ENCODE results near the gene KCNAB1. TPM values are rescaled to one million over a fixed set of nuclear protein-coding genes. Genes with fewer than 3 reads are reported as not detected.

KCNAB1 gene
- total RNA-seq, 1 experiment from 2014 or later, result not detected

DNA sequence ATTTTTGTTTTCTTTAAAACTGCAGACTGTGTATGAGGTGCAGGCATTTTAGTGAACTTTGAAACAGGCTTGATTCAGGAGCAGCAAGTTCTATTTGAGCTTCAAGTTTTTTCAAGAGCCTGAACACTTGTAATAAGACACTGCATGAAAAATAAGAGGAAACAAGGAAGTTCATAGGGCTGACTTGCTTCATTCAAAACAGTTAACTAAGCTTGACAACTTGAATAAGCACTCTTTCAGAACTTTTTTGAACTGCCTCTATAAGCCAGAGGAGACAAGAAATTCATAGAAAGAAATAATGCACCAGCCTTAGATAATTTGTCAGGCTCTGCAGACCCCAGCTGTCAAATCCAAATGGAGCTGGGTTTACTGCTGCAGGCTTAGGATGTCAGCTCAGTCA lies 304.4 kb downstream of the KCNAB1 start:
- Histone ChIP-seq H3K79me2 (ENCODE audit: insufficient read depth, low read length) (no peaks in the 10 kb centered on the region), H3K27ac (ENCODE audit: low read depth, low read length) (no peak overlapping the region), H4K20me1 (ENCODE audit: insufficient read depth) (no peaks in the 10 kb centered on the region), H3K4me1 (ENCODE audit: control insufficient read depth in 1 of 2, insufficient read depth in 2 of 2, low read length in 2 of 2) (no peaks in the 10 kb centered on the region), H2AFZ (ENCODE audit: low read depth, low read length, poor library complexity, severe bottlenecking) (no peak overlapping the region), H3K27me3 (ENCODE audit: insufficient read depth, low read length) (no peaks in the 10 kb centered on the region), H3K9me2 (ENCODE audit: insufficient read depth) (no peaks in the 10 kb centered on the region), H3K9ac (ENCODE audit: low read length) (no peak overlapping the region), H3K4me2 (ENCODE audit: low read length) (no peak overlapping the region), H3K9me3 (ENCODE audit: control insufficient read depth in 1 of 2, insufficient read depth in 1 of 2, low read depth in 1 of 2, low read length in 2 of 2) (no peaks in the 10 kb centered on the region), H3K4me3 (replicated peaks in 1 of 2; ENCODE audit: low read depth in 1 of 2, low read length in 2 of 2) (no peak overlapping the region), H3K36me3 (ENCODE audit: control insufficient read depth in 1 of 2, insufficient read depth in 2 of 2, low read length in 2 of 2) (no peaks in the 10 kb centered on the region)
- POLR2A ChIA-PET, result no interaction called here
- CTCF ChIA-PET, result no interaction called here
- ATAC-seq, result no peak
- intact Hi-C loops (cut with micrococcal nuclease), result no loop called here
- TF ChIP-seq ELF1 (IDR thresholded peaks at IDR 0.05; ENCODE audit: borderline replicate concordance, low read depth), result no peak
- no peak for TF ChIP-seq JUND (IDR thresholded peaks at IDR 0.05)
- no peak for TF ChIP-seq SRF (IDR thresholded peaks at IDR 0.05; ENCODE audit: low read depth)
- no peak for TF ChIP-seq TCF7L2 (IDR thresholded peaks at IDR 0.05; ENCODE audit: borderline replicate concordance, extremely low read depth, insufficient read depth, insufficient read length)
- TF ChIP-seq EGR1 (IDR thresholded peaks at IDR 0.05; ENCODE audit: low read depth), result no peak
- no peak for TF ChIP-seq POLR2AphosphoS5 (IDR thresholded peaks at IDR 0.05; ENCODE audit: low read depth, low read length)
- no peak for TF ChIP-seq ZNF274 (IDR thresholded peaks at IDR 0.05; ENCODE audit: low read depth, low read length)
- TF ChIP-seq MAX (IDR thresholded peaks at IDR 0.05), result no peak
- no peak for TF ChIP-seq REST (IDR thresholded peaks at IDR 0.05; ENCODE audit: low read depth)
- TF ChIP-seq RAD21 (IDR thresholded peaks at IDR 0.05; ENCODE audit: low read depth), result no peak
- TF ChIP-seq ZBTB33 (IDR thresholded peaks at IDR 0.05; ENCODE audit: extremely low read depth, insufficient replicate concordance, low read length), result no peak
- TF ChIP-seq ZFX (IDR thresholded peaks at IDR 0.05), result no peak
- TF ChIP-seq SIN3A (IDR thresholded peaks at IDR 0.05; ENCODE audit: low read depth), result no peak
- no peak for TF ChIP-seq EZH2phosphoT487 (IDR thresholded peaks at IDR 0.05; ENCODE audit: borderline replicate concordance)
- BruUV-seq (replicated peaks), result no TSS peak
- RAD21 ChIA-PET (ENCODE audit: low non-redundant PET in 1 of 2, low total read pairs in 2 of 2, uncharacterized antibody in 2 of 2, unreplicated experiment in 2 of 2), result no interaction called here
- no peak for DNase-seq (ENCODE audit: low read depth, low spot score)

Measured in HCT116 (cell line).